Left ventricle myocardium superior (tissue), 1 donor: ENCODE measurements around the gene OSGEP. TPM values are rescaled to one million over a fixed set of nuclear protein-coding genes. Genes with fewer than 3 reads are reported as not detected.

Experiments used
- ATAC-seq: fragments of 200-7000 bp; cut with Tn5 transposase; one replicate; pipeline ENCODE4 v1.9.1; 2020; ENCODE audit warnings: mild to moderate bottlenecking, moderate library complexity
- DNase-seq: peaks from one replicate; pipeline ENCODE4 v3.0.0-alpha.2; 2020
- intact Hi-C: fragments of 100-400 bp; cut with micrococcal nuclease; formaldehyde crosslinking; loops from one replicate; pipeline ENCODE4 v1.11.0; 2022
- total RNA-seq: library from RNA; stranded (reverse); fragmentation: NEBNext Ultra II Directional; extraction: Animal tissue kit (Norgen Biotek cat#: 25700); gene quantifications from one replicate; pipeline ENCODE4 v1.2.1, GENCODE V29; 2021
- donor health status: DM: no; HTN: yes; CAD: no; lungs with severe emphysema.

OSGEP gene
- total RNA-seq, 1 donor from 2014 or later: 15.3 TPM

- ATAC-seq (peak; percentile 98), DNase-seq (peak; percentile 93)
- intact Hi-C loops: loop anchor here (10.0 kb wide), 1 partner anchor 192 kb away; no protein-coding TSS in a partner anchor
Observed at GRCh38 chr14:20412876-20413743, 41.5 kb downstream of the OSGEP start, which contains the start of gene TEP1. Gene TEP1, minus strand, starts transcription at chr14:20413501. Its CDS starts 5,062 bp downstream, at chr14:20408439.

- no peak for DNase-seq
- peak; percentile 9 for ATAC-seq
- intact Hi-C loops: loop anchor here (10.0 kb wide), 1 partner anchor 192 kb away; no protein-coding TSS in a partner anchor
Observed at GRCh38 chr14:20412411-20412810, 42.2 kb downstream of the OSGEP start.

GRCh38 chr14:20409226-20409625 is 45.4 kb downstream of the OSGEP start:
- intact Hi-C loops: no loop called here
- ATAC-seq (no peak), DNase-seq (no peak)

GRCh38 chr14:20403521-20403920 is 51.1 kb downstream of the OSGEP start:
- ATAC-seq (no peak), DNase-seq (no peak)
- intact Hi-C loops: no loop called here

GRCh38 chr14:20400965-20401593 is 53.5 kb downstream of the OSGEP start:
- DNase-seq (no peak), ATAC-seq (no peak)
- intact Hi-C loops: no loop called here

GRCh38 chr14:20400589-20400964 is 54.0 kb downstream of the OSGEP start:
- DNase-seq (no peak), ATAC-seq (no peak)
- intact Hi-C loops: no loop called here

- ATAC-seq: no peak
- no peak for DNase-seq
Observed at GRCh38 chr14:20397511-20397910, 57.1 kb downstream of the OSGEP start.

More at GRCh38 chr14:20397511-20397910, 57.1 kb downstream of the OSGEP start:
- intact Hi-C loops: no loop called here

Other genes with a start within 250 kb of the OSGEP start
- not detected for gene OR11H6, start 231.1 kb downstream of the OSGEP start, total RNA-seq
- not detected for gene OR11H7, start 225.8 kb downstream of the OSGEP start, total RNA-seq
- not detected for gene OR11H4, start 215.5 kb downstream of the OSGEP start, total RNA-seq
- 11.8 TPM for gene TTC5, start 148.9 kb downstream of the OSGEP start, total RNA-seq
- 43.9 TPM for gene CCNB1IP1, start 121.5 kb downstream of the OSGEP start, total RNA-seq
- 17.5 TPM for gene PARP2, start 111.2 kb downstream of the OSGEP start, total RNA-seq
- 10.5 TPM for gene TEP1, start 41.3 kb downstream of the OSGEP start, total RNA-seq
- gene KLHL33, start 18.6 kb downstream of the OSGEP start, total RNA-seq: 0.77 TPM
- 68.2 TPM for gene APEX1, start 414 bp upstream of the OSGEP start, total RNA-seq
- gene PIP4P1, start 6.6 kb upstream of the OSGEP start, total RNA-seq: 17.7 TPM
- 6.5 TPM for gene PNP, start 14.6 kb upstream of the OSGEP start, total RNA-seq
- gene RNASE10, start 50.7 kb upstream of the OSGEP start, total RNA-seq: 0.22 TPM
- not detected for gene RNASE9, start 106.2 kb upstream of the OSGEP start, total RNA-seq
- not detected for gene RNASE11, start 133.2 kb upstream of the OSGEP start, total RNA-seq
- not detected for gene RNASE12, start 136.6 kb upstream of the OSGEP start, total RNA-seq
- not detected for gene OR6S1, start 186.9 kb upstream of the OSGEP start, total RNA-seq
- 8.1 TPM for gene RNASE4, start 229.7 kb upstream of the OSGEP start, total RNA-seq
- gene ANG, start 234.0 kb upstream of the OSGEP start, total RNA-seq: 4.0 TPM